Panc1 (cell line): ENCODE measurements around the gene EVI5. TPM values are rescaled to one million over a fixed set of nuclear protein-coding genes. Genes with fewer than 3 reads are reported as not detected.

Experiments
- ATAC-seq: fragments of 200-7000 bp; cut with Tn5 transposase; 2 replicates; pipeline ENCODE4 v1.9.1; 2020; ENCODE audit warnings: mild to moderate bottlenecking, moderate library complexity
- BruUV-seq: library from RNA; stranded (reverse); fragments of 400-500 nt; replicated peaks from 2 replicates; lab custom pipeline; 2021; lab: Mats Ljungman, UMichigan
- CTCF ChIA-PET: fragments of 300-600 bp; sonication (Branson Sonifier 250); formaldehyde crosslinking; loops from one replicate; lab custom pipeline; 2022; ENCODE audit warnings: antibody characterized with exemption; lab: Charles Lee
- POLR2A ChIA-PET: fragments of 300-600 bp; sonication (Branson Sonifier 250); formaldehyde crosslinking; loops from one replicate; lab custom pipeline; 2022; ENCODE audit warnings: antibody characterized with exemption; lab: Charles Lee
- DNase-seq: peaks from one replicate; pipeline ENCODE4 v3.0.0-alpha.2; 2010; ENCODE audit warnings: low read depth, low spot score
- H3K27ac ChIP-seq: 2 replicates; pipeline ENCODE4 v1.5.1; 2011; ENCODE audit warnings: mild to moderate bottlenecking, low read length, inconsistent platforms
- H3K27me3 ChIP-seq: fragments of 200-500 bp; sonication (Bioruptor generic); 2 replicates; pipeline ENCODE4 v1.6.0; 2014; ENCODE audit warnings: low read length, inconsistent platforms; ENCODE audit not compliant: control insufficient read depth, insufficient read depth
- H3K36me3 ChIP-seq: fragments of 200-500 bp; sonication (Bioruptor generic); 2 replicates; pipeline ENCODE4 v1.5.1; 2014; ENCODE audit warnings: inconsistent platforms, mild to moderate bottlenecking, low read length, moderate library complexity; ENCODE audit not compliant: control insufficient read depth, insufficient read depth
- H3K4me1 ChIP-seq: 2 replicates; pipeline ENCODE4 v1.5.1; 2011; ENCODE audit warnings: inconsistent platforms, mild to moderate bottlenecking, low read length, moderate library complexity; ENCODE audit not compliant: control insufficient read depth, insufficient read depth
- H3K4me3 ChIP-seq, 2 experiments: 2 replicates each; pipeline ENCODE4 v1.5.1; 2011 to 2012; ENCODE audit warnings: low read depth in 2 of 2, low read length in 2 of 2, mild to moderate bottlenecking in 2 of 2, inconsistent platforms in 1 of 2, moderate library complexity in 1 of 2
- H3K9me3 ChIP-seq: fragments of 200-500 bp; sonication (Bioruptor generic); 2 replicates; pipeline ENCODE4 v1.5.1; 2014; ENCODE audit warnings: low read depth, mild to moderate bottlenecking, inconsistent platforms, low read length, moderate library complexity; ENCODE audit not compliant: control insufficient read depth, insufficient read depth
- CTCF ChIP-seq: fragments of 450-650 bp; IDR thresholded peaks from 2 replicates; pipeline ENCODE4 v1.5.1; 2017; ENCODE audit warnings: mild to moderate bottlenecking
- POLR2AphosphoS5 ChIP-seq: IDR thresholded peaks from 2 replicates; pipeline ENCODE4 v1.6.1; 2012; ENCODE audit warnings: mild to moderate bottlenecking, low read depth, low read length, moderate library complexity
- REST ChIP-seq, 2 experiments: IDR thresholded peaks; 2 replicates each; pipeline ENCODE4 v1.6.1; 2011 to 2012; ENCODE audit warnings: low read depth in 2 of 2, control low read depth in 1 of 2, low read length in 1 of 2, mild to moderate bottlenecking in 1 of 2, moderate library complexity in 1 of 2; ENCODE audit not compliant: insufficient read depth in 1 of 2
- SIN3A ChIP-seq: IDR thresholded peaks from 2 replicates; pipeline ENCODE4 v1.6.1; 2012; ENCODE audit warnings: low read depth, mild to moderate bottlenecking, low read length, moderate library complexity, borderline replicate concordance; ENCODE audit not compliant: insufficient read depth
- TCF7L2 ChIP-seq: IDR thresholded peaks from 2 replicates; pipeline ENCODE4 v1.6.1; 2011; ENCODE audit warnings: mild to moderate bottlenecking, low read depth, low read length, inconsistent platforms
- in situ Hi-C: cut with HindIII; loops from 2 replicates; pipeline ENCODE4 v1.10.0; 2016; ENCODE audit warnings: low sequenced_read_pairs, low pct_unique_long_range_greater_than_20kb
- intact Hi-C: fragments of 100-400 bp; cut with micrococcal nuclease; formaldehyde crosslinking; loops from one replicate; pipeline ENCODE4 v1.10.0; 2022; ENCODE audit not compliant: unreplicated experiment
- total RNA-seq: library from RNA; stranded (reverse); gene quantifications from one replicate; pipeline ENCODE4 v1.2.1, GENCODE V29; 2021; ENCODE audit not compliant: unreplicated experiment

Gene EVI5
- total RNA-seq, 1 experiment from 2014 or later, result 21.2 TPM

- BruUV-seq, result no TSS peak
- in situ Hi-C loops (no loop called here), intact Hi-C loops (loop anchor here (5.0 kb wide), 1 partner anchor 312 kb away; no protein-coding TSS in a partner anchor)
- ATAC-seq (no peak), DNase-seq (no peak)
- Histone ChIP-seq H3K4me3 (no peak overlapping the region), H3K36me3 (no peaks in the 10 kb centered on the region; the same call in 1 of the 2 replicates), H3K27ac (no peak overlapping the region), H3K9me3 (no peaks in the 10 kb centered on the region), H3K4me1 (no peaks in the 10 kb centered on the region), H3K27me3 (no peaks in the 10 kb centered on the region)
- POLR2A ChIA-PET, result no interaction called here
- CTCF ChIA-PET, result no interaction called here
- TF ChIP-seq CTCF, result no peak
- TF ChIP-seq POLR2AphosphoS5, result no peak
- no peak for TF ChIP-seq TCF7L2
- no peak for TF ChIP-seq SIN3A
- no peak for TF ChIP-seq REST (IDR thresholded peaks at IDR 0.05; ENCODE audit: insufficient read depth in 1 of 2, low read depth in 2 of 2, low read length in 1 of 2)
Observed at GRCh38 chr1:92619466-92620189, 165.3 kb downstream of the EVI5 start.

- H3K36me3 ChIP-seq, result no peaks in the 10 kb centered on the region
- H3K9me3 ChIP-seq, result no peaks in the 10 kb centered on the region
- in situ Hi-C loops (no loop called here), intact Hi-C loops (no loop called here)
- no peaks in the 10 kb centered on the region for H3K27me3 ChIP-seq
- CTCF ChIA-PET, result no interaction called here
- no peak overlapping the region for H3K4me3 ChIP-seq
- ATAC-seq (no peak), DNase-seq (no peak)
- TF ChIP-seq CTCF, result no peak
- no peak for TF ChIP-seq TCF7L2
- no peak for TF ChIP-seq POLR2AphosphoS5
- TF ChIP-seq REST (IDR thresholded peaks at IDR 0.05; ENCODE audit: insufficient read depth in 1 of 2, low read depth in 2 of 2, low read length in 1 of 2), result no peak
- no peak for TF ChIP-seq SIN3A
- BruUV-seq, result no TSS peak
- H3K4me1 ChIP-seq, result no peaks in the 10 kb centered on the region
- POLR2A ChIA-PET, result no interaction called here
- no peak overlapping the region for H3K27ac ChIP-seq
Observed at GRCh38 chr1:92601044-92601443, 183.9 kb downstream of the EVI5 start.
